Astrocyte (in vitro differentiated cells and primary cell): Measurements from ENCODE around the gene SRRM4. TPM values are rescaled to one million over a fixed set of nuclear protein-coding genes. Genes with fewer than 3 reads are reported as not detected.

Experiments
- DNase-seq: peaks from one replicate; pipeline ENCODE4 v3.0.0-alpha.2; 2010; ENCODE audit warnings: low read depth
- FAIRE-seq: peaks from 2 replicates; lab custom pipeline; 2011; peaks lifted over from hg19 to GRCh38; lab: Jason Lieb, UNC
- H2AFZ ChIP-seq: 2 replicates; pipeline ENCODE4 v1.6.0; 2012; ENCODE audit warnings: low read depth, low read length, inconsistent platforms
- H3K27ac ChIP-seq: 2 replicates; pipeline ENCODE4 v1.5.1; 2011; ENCODE audit warnings: low read depth, low read length, inconsistent platforms
- H3K27me3 ChIP-seq: 2 replicates; pipeline ENCODE4 v1.6.0; 2011; ENCODE audit warnings: low read length, inconsistent platforms; ENCODE audit not compliant: insufficient read depth
- H3K36me3 ChIP-seq: 2 replicates; pipeline ENCODE4 v1.5.1; 2011; ENCODE audit warnings: low read length, inconsistent platforms; ENCODE audit not compliant: insufficient read depth
- H3K4me1 ChIP-seq: 2 replicates; pipeline ENCODE4 v1.5.1; 2011; ENCODE audit warnings: low read length, inconsistent platforms; ENCODE audit not compliant: insufficient read depth
- H3K4me2 ChIP-seq: 2 replicates; pipeline ENCODE4 v1.6.0; 2012; ENCODE audit warnings: low read length, inconsistent platforms
- H3K4me3 ChIP-seq: 2 replicates; pipeline ENCODE4 v1.5.1; 2011; ENCODE audit warnings: low read depth, mild to moderate bottlenecking, low read length, inconsistent platforms; ENCODE audit not compliant: insufficient read depth
- H3K79me2 ChIP-seq: 2 replicates; pipeline ENCODE4 v1.6.0; 2012; ENCODE audit warnings: mild to moderate bottlenecking, low read length, inconsistent platforms; ENCODE audit not compliant: insufficient read depth
- H3K9ac ChIP-seq: 2 replicates; pipeline ENCODE4 v1.6.0; 2012; ENCODE audit warnings: mild to moderate bottlenecking, low read length, inconsistent platforms
- H3K9me3 ChIP-seq: 2 replicates; pipeline ENCODE4 v1.5.1; 2012; ENCODE audit warnings: low read depth, mild to moderate bottlenecking, low read length, inconsistent platforms; ENCODE audit not compliant: insufficient read depth
- H4K20me1 ChIP-seq: 2 replicates; pipeline ENCODE4 v1.6.0; 2012; ENCODE audit warnings: low read length, inconsistent platforms; ENCODE audit not compliant: insufficient read depth
- H3K27ac Mint-ChIP-seq: one replicate; pipeline ENCODE4 v1.8.0; 2021; ENCODE audit warnings: mild to moderate bottlenecking, mixed read lengths; ENCODE audit not compliant: unreplicated experiment
- H3K27me3 Mint-ChIP-seq: one replicate; pipeline ENCODE4 v1.8.0; 2021; ENCODE audit warnings: low read depth, mixed read lengths; ENCODE audit not compliant: unreplicated experiment
- H3K36me3 Mint-ChIP-seq: one replicate; pipeline ENCODE4 v1.8.0; 2021; ENCODE audit warnings: low read depth, mixed read lengths; ENCODE audit not compliant: unreplicated experiment
- H3K4me1 Mint-ChIP-seq: one replicate; pipeline ENCODE4 v1.8.0; 2021; ENCODE audit warnings: low read depth, mixed read lengths; ENCODE audit not compliant: unreplicated experiment
- H3K4me3 Mint-ChIP-seq: one replicate; pipeline ENCODE4 v1.8.0; 2021; ENCODE audit warnings: mild to moderate bottlenecking, moderate library complexity, mixed read lengths; ENCODE audit not compliant: unreplicated experiment
- H3K9me3 Mint-ChIP-seq: one replicate; pipeline ENCODE4 v1.8.0; 2021; ENCODE audit warnings: mild to moderate bottlenecking, mixed read lengths; ENCODE audit not compliant: unreplicated experiment
- EZH2 ChIP-seq: IDR thresholded peaks from 2 replicates; pipeline ENCODE4 v1.6.1; 2012; ENCODE audit warnings: mild to moderate bottlenecking, low read length, inconsistent platforms; ENCODE audit not compliant: insufficient read depth
- total RNA-seq: library from RNA; stranded (reverse); gene quantifications from 2 replicates; pipeline ENCODE4 v1.2.1, GENCODE V29; 2021
- TF ChIP-seq, protein P1 (sequence below): IDR thresholded peaks from 2 replicates; pipeline ENCODE4 v1.5.1; 2011; ENCODE audit warnings: low read depth, mild to moderate bottlenecking, inconsistent platforms, low read length, moderate library complexity; ENCODE audit not compliant: insufficient read depth

The SRRM4 gene
- total RNA-seq, 1 donor from 2014 or later: 0.30 TPM

DNA sequence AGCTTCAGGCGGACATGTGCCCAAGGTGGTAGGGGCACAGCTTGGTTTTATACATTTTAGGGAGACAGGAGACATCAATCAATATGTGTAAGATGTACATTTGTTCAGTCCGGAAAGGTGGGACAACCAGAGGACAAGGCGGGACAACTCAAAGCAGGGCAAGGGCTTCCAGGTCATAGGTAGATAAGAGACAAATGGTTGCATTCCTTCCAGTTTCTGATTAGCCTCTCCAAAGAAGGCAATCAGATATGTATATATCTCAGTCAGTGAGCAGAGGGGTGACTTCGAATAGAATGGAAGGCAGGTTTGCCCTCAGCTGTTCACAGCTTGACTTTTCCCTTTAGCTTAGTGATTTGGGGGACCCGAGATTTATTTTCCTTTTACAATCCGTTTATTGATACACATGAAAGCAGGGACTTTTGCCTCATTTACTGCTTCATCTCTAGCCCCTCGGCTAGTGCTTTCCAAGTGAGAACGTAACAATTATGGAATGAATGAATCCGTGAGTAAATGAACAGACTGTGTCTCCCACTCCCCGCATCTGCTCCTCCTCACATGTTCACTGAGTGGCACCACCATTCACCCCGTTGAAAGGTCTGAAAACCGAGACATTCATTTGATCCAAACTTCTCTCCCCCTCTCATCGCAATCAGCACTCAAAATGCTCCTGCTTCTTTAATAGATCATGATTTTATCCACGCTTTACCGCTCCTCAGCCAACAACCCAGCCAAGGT is 190.5 kb downstream of the SRRM4 start:
- Histone ChIP-seq H3K36me3 (no peaks in the 10 kb centered on the region), H3K4me1 (peaks cover 10% of the 10 kb centered on the region), H3K79me2 (no peaks in the 10 kb centered on the region), H3K9ac (no peak overlapping the region), H3K27ac (no peak overlapping the region), H2AFZ (no peak overlapping the region), H3K27me3 (no peaks in the 10 kb centered on the region), H3K4me3 (no peak overlapping the region), H4K20me1 (no peaks in the 10 kb centered on the region), H3K4me2 (no peak overlapping the region), H3K9me3 (no peaks in the 10 kb centered on the region)
- H3K27ac Mint-ChIP-seq: no peak overlapping the region
- peaks cover 20% of the 10 kb centered on the region for H3K4me1 Mint-ChIP-seq
- DNase-seq: no peak
- H3K4me3 Mint-ChIP-seq: no peak overlapping the region
- peaks cover 14% of the 10 kb centered on the region for H3K27me3 Mint-ChIP-seq
- TF ChIP-seq, protein P1, sequence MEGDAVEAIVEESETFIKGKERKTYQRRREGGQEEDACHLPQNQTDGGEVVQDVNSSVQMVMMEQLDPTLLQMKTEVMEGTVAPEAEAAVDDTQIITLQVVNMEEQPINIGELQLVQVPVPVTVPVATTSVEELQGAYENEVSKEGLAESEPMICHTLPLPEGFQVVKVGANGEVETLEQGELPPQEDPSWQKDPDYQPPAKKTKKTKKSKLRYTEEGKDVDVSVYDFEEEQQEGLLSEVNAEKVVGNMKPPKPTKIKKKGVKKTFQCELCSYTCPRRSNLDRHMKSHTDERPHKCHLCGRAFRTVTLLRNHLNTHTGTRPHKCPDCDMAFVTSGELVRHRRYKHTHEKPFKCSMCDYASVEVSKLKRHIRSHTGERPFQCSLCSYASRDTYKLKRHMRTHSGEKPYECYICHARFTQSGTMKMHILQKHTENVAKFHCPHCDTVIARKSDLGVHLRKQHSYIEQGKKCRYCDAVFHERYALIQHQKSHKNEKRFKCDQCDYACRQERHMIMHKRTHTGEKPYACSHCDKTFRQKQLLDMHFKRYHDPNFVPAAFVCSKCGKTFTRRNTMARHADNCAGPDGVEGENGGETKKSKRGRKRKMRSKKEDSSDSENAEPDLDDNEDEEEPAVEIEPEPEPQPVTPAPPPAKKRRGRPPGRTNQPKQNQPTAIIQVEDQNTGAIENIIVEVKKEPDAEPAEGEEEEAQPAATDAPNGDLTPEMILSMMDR: no peak
- no peak for TF ChIP-seq EZH2
- H3K9me3 Mint-ChIP-seq: no peaks in the 10 kb centered on the region
- no peak for FAIRE-seq
- H3K36me3 Mint-ChIP-seq: no peaks in the 10 kb centered on the region

DNA sequence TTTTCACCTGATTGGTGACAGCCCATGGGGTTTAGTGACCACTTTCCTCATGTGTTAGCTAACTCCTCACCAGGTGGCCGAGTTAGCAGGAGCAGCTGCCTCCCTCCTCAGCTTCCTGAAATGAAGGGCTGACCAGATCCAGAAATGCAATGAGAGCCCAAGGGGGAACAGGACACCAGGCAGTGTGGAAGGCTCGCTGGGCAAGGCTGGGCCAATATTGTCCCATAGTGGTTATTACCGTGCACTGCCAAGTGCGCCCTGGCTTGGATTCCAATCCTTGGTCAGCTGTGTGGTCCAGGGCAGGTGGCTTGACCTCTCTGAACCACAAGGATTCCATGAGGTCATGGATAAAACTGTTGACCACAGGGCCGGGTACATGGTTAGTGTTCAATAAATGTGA is 193.7 kb downstream of the SRRM4 start:
- no peak overlapping the region for H3K27ac ChIP-seq
- no peak overlapping the region for H3K4me3 ChIP-seq
- TF ChIP-seq, protein P1: no peak
- TF ChIP-seq EZH2: no peak
- H3K4me2 ChIP-seq: no peak overlapping the region
- H3K9ac ChIP-seq: no peak overlapping the region
- Mint-ChIP-seq H3K27me3 (peaks cover 9% of the 10 kb centered on the region), H3K4me3 (no peak overlapping the region), H3K4me1 (peaks cover 11% of the 10 kb centered on the region), H3K36me3 (no peaks in the 10 kb centered on the region), H3K9me3 (no peaks in the 10 kb centered on the region), H3K27ac (no peak overlapping the region)
- H3K27me3 ChIP-seq: no peaks in the 10 kb centered on the region
- DNase-seq: no peak
- peaks cover 3% of the 10 kb centered on the region for H3K79me2 ChIP-seq
- H4K20me1 ChIP-seq: no peaks in the 10 kb centered on the region
- no peaks in the 10 kb centered on the region for H3K9me3 ChIP-seq
- H2AFZ ChIP-seq: no peak overlapping the region
- no peaks in the 10 kb centered on the region for H3K36me3 ChIP-seq
- H3K4me1 ChIP-seq: peaks cover 28% of the 10 kb centered on the region
- FAIRE-seq: no peak
